HEK293 (cell line): ENCODE data around the gene RPTN.

Experiments
- CTCF ChIA-PET: fragments of 350-600 bp; formaldehyde crosslinking; extraction: SDS; loops from one replicate; lab custom pipeline; 2021; ENCODE audit warnings: antibody characterized with exemption; lab: Yijun Ruan, JAX
- POLR2A ChIA-PET: fragments of 300-600 bp; formaldehyde crosslinking; extraction: SDS; loops from one replicate; lab custom pipeline; 2020; ENCODE audit warnings: antibody characterized with exemption, inconsistent platforms; lab: Yijun Ruan, JAX
- H3K27ac ChIP-seq: fragments of 200-500 bp; sonication (Bioruptor generic); 2 replicates; pipeline ENCODE4 v1.5.1; 2014; ENCODE audit warnings: low read depth, low read length, control low read depth, inconsistent platforms; ENCODE audit errors: extremely low read depth
- H3K36me3 ChIP-seq, 2 experiments: fragments of 200-500 bp in 1 of 2; sonication (Bioruptor generic) in 1 of 2; 1 replicate in 1 of 2; 2 replicates in 1 of 2; pipeline ENCODE4 v1.5.1; 2014 to 2017; ENCODE audit warnings: inconsistent platforms in 2 of 2, low read length in 2 of 2; ENCODE audit not compliant: control insufficient read depth in 2 of 2, insufficient read depth in 1 of 2
- H3K4me1 ChIP-seq: fragments of 200-500 bp; sonication (Bioruptor generic); 2 replicates; pipeline ENCODE4 v1.5.1; 2014; ENCODE audit warnings: mild to moderate bottlenecking, low read length, inconsistent platforms; ENCODE audit not compliant: control insufficient read depth, insufficient read depth
- H3K4me3 ChIP-seq: 2 replicates; pipeline ENCODE4 v1.5.1; 2011; ENCODE audit warnings: low read depth, mild to moderate bottlenecking, control low read depth, low read length, moderate library complexity
- H3K9me3 ChIP-seq: fragments of 200-500 bp; sonication (Bioruptor generic); 2 replicates; pipeline ENCODE4 v1.5.1; 2014; ENCODE audit warnings: low read depth, low read length, inconsistent platforms; ENCODE audit not compliant: control insufficient read depth, insufficient read depth
- ELK4 ChIP-seq: IDR thresholded peaks from 2 replicates; pipeline ENCODE4 v1.6.1; 2011; ENCODE audit warnings: mild to moderate bottlenecking, low read depth, low read length, borderline replicate concordance
- FEZF1 ChIP-seq: fragments of 450-650 bp; formaldehyde crosslinking; IDR thresholded peaks from 2 replicates; pipeline ENCODE4 v1.5.1; 2016; ENCODE audit warnings: missing biosample characterization, missing genetic modification characterization
- GFI1B ChIP-seq: fragments of 450-650 bp; formaldehyde crosslinking; IDR thresholded peaks from 2 replicates; pipeline ENCODE4 v1.5.1; 2016; ENCODE audit warnings: missing biosample characterization, missing genetic modification characterization
- GLI4 ChIP-seq: fragments of 450-650 bp; formaldehyde crosslinking; IDR thresholded peaks from 2 replicates; pipeline ENCODE4 v1.5.1; 2016; ENCODE audit warnings: missing biosample characterization, missing genetic modification characterization
- GLIS1 ChIP-seq: fragments of 450-650 bp; formaldehyde crosslinking; IDR thresholded peaks from 2 replicates; pipeline ENCODE4 v1.5.1; 2016; ENCODE audit warnings: missing biosample characterization, missing genetic modification characterization
- INSM2 ChIP-seq: fragments of 450-650 bp; formaldehyde crosslinking; IDR thresholded peaks from 2 replicates; pipeline ENCODE4 v1.5.1; 2016; ENCODE audit warnings: missing biosample characterization, missing genetic modification characterization
- OVOL3 ChIP-seq: fragments of 450-650 bp; formaldehyde crosslinking; IDR thresholded peaks from 2 replicates; pipeline ENCODE4 v1.5.1; 2016; ENCODE audit warnings: missing biosample characterization, missing genetic modification characterization
- PRDM1 ChIP-seq: fragments of 450-650 bp; formaldehyde crosslinking; IDR thresholded peaks from 2 replicates; pipeline ENCODE4; 2016; ENCODE audit warnings: missing biosample characterization, missing genetic modification characterization
- TCF7L2 ChIP-seq: IDR thresholded peaks from 2 replicates; pipeline ENCODE4 v1.6.1; 2011; ENCODE audit warnings: low read depth, mild to moderate bottlenecking, inconsistent platforms, low read length, moderate library complexity, borderline replicate concordance
- YY2 ChIP-seq: fragments of 450-650 bp; formaldehyde crosslinking; IDR thresholded peaks from 2 replicates; pipeline ENCODE4 v1.5.1; 2016; ENCODE audit warnings: missing biosample characterization, missing genetic modification characterization
- ZFP37 ChIP-seq: fragments of 450-650 bp; formaldehyde crosslinking; IDR thresholded peaks from 2 replicates; pipeline ENCODE4 v1.5.1; 2016; ENCODE audit warnings: missing biosample characterization, missing genetic modification characterization
- ZFP69B ChIP-seq: fragments of 450-650 bp; formaldehyde crosslinking; IDR thresholded peaks from 2 replicates; pipeline ENCODE4 v1.5.1; 2016; ENCODE audit warnings: missing biosample characterization, missing genetic modification characterization
- ZNF132 ChIP-seq: fragments of 450-650 bp; formaldehyde crosslinking; IDR thresholded peaks from 2 replicates; pipeline ENCODE4 v1.5.1; 2017; ENCODE audit warnings: missing biosample characterization, missing genetic modification characterization, borderline replicate concordance
- ZNF175 ChIP-seq: fragments of 450-650 bp; formaldehyde crosslinking; IDR thresholded peaks from 2 replicates; pipeline ENCODE4 v1.5.1; 2016; ENCODE audit warnings: missing biosample characterization, missing genetic modification characterization
- ZNF2 ChIP-seq: fragments of 450-650 bp; formaldehyde crosslinking; IDR thresholded peaks from 2 replicates; pipeline ENCODE4 v1.5.1; 2016; ENCODE audit warnings: missing biosample characterization, missing genetic modification characterization
- ZNF239 ChIP-seq: fragments of 450-650 bp; formaldehyde crosslinking; IDR thresholded peaks from 2 replicates; pipeline ENCODE4 v1.5.1; 2016; ENCODE audit warnings: missing biosample characterization, missing genetic modification characterization
- ZNF354C ChIP-seq: fragments of 450-650 bp; formaldehyde crosslinking; IDR thresholded peaks from 2 replicates; pipeline ENCODE4 v1.5.1; 2016; ENCODE audit warnings: missing biosample characterization, missing genetic modification characterization, low read depth, borderline replicate concordance
- ZNF488 ChIP-seq: fragments of 450-650 bp; formaldehyde crosslinking; IDR thresholded peaks from 2 replicates; pipeline ENCODE4 v1.5.1; 2016; ENCODE audit warnings: missing biosample characterization, missing genetic modification characterization
- ZNF510 ChIP-seq: fragments of 450-650 bp; formaldehyde crosslinking; IDR thresholded peaks from 2 replicates; pipeline ENCODE4 v1.5.1; 2018; ENCODE audit warnings: mild to moderate bottlenecking, missing genetic modification characterization, missing biosample characterization; ENCODE audit not compliant: insufficient replicate concordance
- ZNF518A ChIP-seq: fragments of 450-650 bp; formaldehyde crosslinking; conservative IDR thresholded peaks from 2 replicates; pipeline ENCODE4 v1.5.1; 2016; ENCODE audit warnings: low read depth, missing biosample characterization, missing genetic modification characterization
- ZNF548 ChIP-seq: fragments of 450-650 bp; formaldehyde crosslinking; IDR thresholded peaks from 2 replicates; pipeline ENCODE4 v1.5.1; 2016; ENCODE audit warnings: missing biosample characterization, missing genetic modification characterization
- ZNF600 ChIP-seq: fragments of 450-650 bp; formaldehyde crosslinking; IDR thresholded peaks from 2 replicates; pipeline ENCODE4 v1.5.1; 2016; ENCODE audit warnings: missing biosample characterization, missing genetic modification characterization
- ZNF610 ChIP-seq: fragments of 450-650 bp; formaldehyde crosslinking; IDR thresholded peaks from 2 replicates; pipeline ENCODE4 v1.5.1; 2016; ENCODE audit warnings: missing biosample characterization, missing genetic modification characterization, borderline replicate concordance
- ZNF621 ChIP-seq: fragments of 450-650 bp; formaldehyde crosslinking; IDR thresholded peaks from 2 replicates; pipeline ENCODE4 v1.5.1; 2017; ENCODE audit warnings: missing biosample characterization, missing genetic modification characterization
- ZNF623 ChIP-seq: fragments of 450-650 bp; formaldehyde crosslinking; IDR thresholded peaks from 2 replicates; pipeline ENCODE4 v1.5.1; 2016; ENCODE audit warnings: missing biosample characterization, missing genetic modification characterization
- ZNF76 ChIP-seq: fragments of 450-650 bp; formaldehyde crosslinking; IDR thresholded peaks from 2 replicates; pipeline ENCODE4; 2016; ENCODE audit warnings: low read depth, missing biosample characterization, missing genetic modification characterization, borderline replicate concordance
- ZNF830 ChIP-seq: fragments of 450-650 bp; IDR thresholded peaks from 2 replicates; pipeline ENCODE4 v1.5.0; 2018; ENCODE audit warnings: missing biosample characterization, missing genetic modification characterization, low read depth, mild to moderate bottlenecking, moderate library complexity
- ZSCAN16 ChIP-seq: fragments of 450-650 bp; formaldehyde crosslinking; IDR thresholded peaks from 2 replicates; pipeline ENCODE4 v1.5.1; 2016; ENCODE audit warnings: missing biosample characterization, missing genetic modification characterization

The RPTN gene

GRCh38 chr1:152112885-152113432, 46.1 kb downstream of the RPTN start (continued):
- TF ChIP-seq ZNF518A (tag by site-specific recombination), result no peak
- TF ChIP-seq ZFP69B (tag by site-specific recombination), result no peak
- no peak for TF ChIP-seq ZNF488 (tag by site-specific recombination)
- no peak for TF ChIP-seq INSM2 (tag by site-specific recombination)
- no peak for TF ChIP-seq OVOL3 (tag by site-specific recombination)

- no peaks in the 10 kb centered on the region for H3K9me3 ChIP-seq
- ChIA-PET POLR2A (interaction anchor here (0.6 kb wide), 1 partner anchor 629 kb away, joined by 8 read pairs; no protein-coding TSS in a partner anchor), CTCF (interaction anchor here (0.7 to 9.4 kb wide), 8 partner anchors 43 to 404 kb away, joined by 3 to 66 read pairs (median 4); no protein-coding TSS in a partner anchor)
- H3K4me3 ChIP-seq, result peak overlapping the region; percentile 39
- no peaks in the 10 kb centered on the region for H3K36me3 ChIP-seq
- peaks cover 4% of the 10 kb centered on the region; the same call in 1 of the 2 replicates for H3K4me1 ChIP-seq
- H3K27ac ChIP-seq, result no peak overlapping the region
- TF ChIP-seq ELK4, result no peak
- TF ChIP-seq ZNF354C (tag by site-specific recombination), result no peak
- TF ChIP-seq FEZF1 (tag by site-specific recombination), result 0 out of 2 replicates have a peak, but pooled peaks have one; percentile 36
- TF ChIP-seq ZNF239 (tag by site-specific recombination), result no peak
- peak; percentile 34; the same call in 1 of the 2 replicates for TF ChIP-seq ZNF76 (tag by site-specific recombination)
- TF ChIP-seq YY2 (tag by site-specific recombination), result 0 out of 2 replicates have a peak, but pooled peaks have one; percentile 37
- TF ChIP-seq ZNF2, result peak; percentile 54; the same call in 1 of the 2 replicates
- TF ChIP-seq ZNF132 (tag by site-specific recombination), result no peak
- TF ChIP-seq ZNF621 (tag by site-specific recombination), result no peak
- TF ChIP-seq ZNF510 (tag by site-specific recombination), result no peak
- peak; percentile 23; the same call in 1 of the 2 replicates for TF ChIP-seq PRDM1
- TF ChIP-seq ZNF610, result peak; percentile 93
- no peak for TF ChIP-seq ZNF623 (tag by site-specific recombination)
- TF ChIP-seq TCF7L2, result no peak
- no peak for TF ChIP-seq ZSCAN16 (tag by site-specific recombination)
- peak; percentile 82 for TF ChIP-seq ZNF600 (tag by site-specific recombination)
- no peak for TF ChIP-seq GFI1B (tag by site-specific recombination)
- TF ChIP-seq ZFP37 (tag by site-specific recombination), result 0 out of 2 replicates have a peak, but pooled peaks have one; percentile 71
- no peak for TF ChIP-seq ZNF175 (tag by site-specific recombination)
- TF ChIP-seq ZNF548, result no peak
- TF ChIP-seq GLIS1 (tag by site-specific recombination), result no peak
- no peak for TF ChIP-seq ZNF830
- TF ChIP-seq GLI4 (tag by site-specific recombination), result no peak
These were observed 46.7 kb downstream of the RPTN start for GRCh38 chr1:152112101-152112884.
